Prostate gland (tissue), 2 donors: ENCODE measurements around the gene TMPRSS4.

Experiments
- CTCF ChIP-seq, 4 experiments: fragments of 200-600 bp in 2 of 4; fragments of 450-650 bp in 2 of 4; sonication (generic) in 2 of 4; IDR thresholded peaks; 1 replicate in 3 of 4; 2 replicates in 1 of 4; pipeline ENCODE4 v1.5.1; 2016 to 2019; ENCODE audit warnings: antibody characterized with exemption in 4 of 4, mild to moderate bottlenecking in 2 of 4, moderate library complexity in 2 of 4
- POLR2A ChIP-seq: fragments of 450-650 bp; IDR thresholded peaks from one replicate; pipeline ENCODE4 v1.6.1; 2016; ENCODE audit warnings: antibody characterized with exemption, mild to moderate bottlenecking
- POLR2AphosphoS5 ChIP-seq: sonication (generic); formaldehyde crosslinking; IDR thresholded peaks from one replicate; pipeline ENCODE4 v1.6.1; 2017; ENCODE audit warnings: antibody characterized with exemption

- TF ChIP-seq CTCF (IDR thresholded peaks at IDR 0.05): no peak
- TF ChIP-seq POLR2A: no peak
- no peak for TF ChIP-seq POLR2AphosphoS5
Observed at GRCh38 chr11:118168751-118169150, 91.9 kb downstream of the TMPRSS4 start.
